HEK293T (cell line): Measurements from ENCODE around the gene MECP2.

Experiments
- CTCF ChIA-PET: fragments of 350-600 bp; formaldehyde crosslinking; extraction: SDS; loops from one replicate; lab custom pipeline; 2021; ENCODE audit warnings: antibody characterized with exemption, inconsistent platforms; lab: Yijun Ruan, JAX
- POLR2A ChIA-PET: fragments of 350-600 bp; formaldehyde crosslinking; extraction: SDS; loops from one replicate; lab custom pipeline; 2020; ENCODE audit warnings: antibody characterized with exemption, inconsistent platforms; lab: Yijun Ruan, JAX
- DNase-seq: peaks from one replicate; pipeline ENCODE4 v3.0.0; 2012; ENCODE audit warnings: mixed read lengths; ENCODE audit errors: extremely low spot score
- ARNT ChIP-seq: fragments of 450-650 bp; IDR thresholded peaks from 2 replicates; pipeline ENCODE4 v1.6.1; 2017; ENCODE audit warnings: mild to moderate bottlenecking
- BHLHE40 ChIP-seq: fragments of 450-650 bp; IDR thresholded peaks from 2 replicates; pipeline ENCODE4 v1.6.1; 2016; ENCODE audit warnings: mild to moderate bottlenecking, moderate library complexity, borderline replicate concordance
- CTBP1 ChIP-seq: fragments of 450-650 bp; IDR thresholded peaks from 2 replicates; pipeline ENCODE4 v1.6.1; 2016; ENCODE audit warnings: borderline replicate concordance
- ELF4 ChIP-seq: fragments of 450-650 bp; IDR thresholded peaks from 2 replicates; pipeline ENCODE4 v1.6.1; 2017; ENCODE audit warnings: antibody characterized with exemption
- FOXA1 ChIP-seq: fragments of 450-650 bp; IDR thresholded peaks from 2 replicates; pipeline ENCODE4 v1.6.1; 2016; ENCODE audit warnings: mild to moderate bottlenecking
- FOXK2 ChIP-seq: fragments of 450-650 bp; IDR thresholded peaks from 2 replicates; pipeline ENCODE4 v1.6.1; 2016; ENCODE audit warnings: mild to moderate bottlenecking
- FOXM1 ChIP-seq: fragments of 450-650 bp; IDR thresholded peaks from 2 replicates; pipeline ENCODE4 v1.6.1; 2017; ENCODE audit warnings: mild to moderate bottlenecking, borderline replicate concordance
- HDGF ChIP-seq: fragments of 450-650 bp; IDR thresholded peaks from 2 replicates; pipeline ENCODE4 v1.6.1; 2017; ENCODE audit warnings: antibody characterized with exemption, borderline replicate concordance
- L3MBTL2 ChIP-seq: fragments of 450-650 bp; conservative IDR thresholded peaks from 2 replicates; pipeline ENCODE4 v1.6.1; 2016; ENCODE audit warnings: mild to moderate bottlenecking
- LEF1 ChIP-seq: fragments of 450-650 bp; IDR thresholded peaks from 2 replicates; pipeline ENCODE4 v1.6.1; 2017; ENCODE audit warnings: mild to moderate bottlenecking, borderline replicate concordance
- NFRKB ChIP-seq: fragments of 450-650 bp; IDR thresholded peaks from 2 replicates; pipeline ENCODE4 v1.6.1; 2016; ENCODE audit warnings: mild to moderate bottlenecking, moderate library complexity
- SP1 ChIP-seq: fragments of 450-650 bp; IDR thresholded peaks from 2 replicates; pipeline ENCODE4 v1.6.1; 2017
- SUZ12 ChIP-seq: fragments of 450-650 bp; IDR thresholded peaks from 2 replicates; pipeline ENCODE4 v1.6.1; 2016; ENCODE audit warnings: mild to moderate bottlenecking
- TARDBP ChIP-seq: fragments of 450-650 bp; IDR thresholded peaks from 2 replicates; pipeline ENCODE4 v1.6.1; 2016
- ZNF384 ChIP-seq: fragments of 450-650 bp; IDR thresholded peaks from 2 replicates; pipeline ENCODE4 v1.6.1; 2016
- TF ChIP-seq, protein P1 (sequence below): fragments of 450-650 bp; IDR thresholded peaks from 2 replicates; pipeline ENCODE4 v1.6.1; 2016

Gene MECP2

DNA sequence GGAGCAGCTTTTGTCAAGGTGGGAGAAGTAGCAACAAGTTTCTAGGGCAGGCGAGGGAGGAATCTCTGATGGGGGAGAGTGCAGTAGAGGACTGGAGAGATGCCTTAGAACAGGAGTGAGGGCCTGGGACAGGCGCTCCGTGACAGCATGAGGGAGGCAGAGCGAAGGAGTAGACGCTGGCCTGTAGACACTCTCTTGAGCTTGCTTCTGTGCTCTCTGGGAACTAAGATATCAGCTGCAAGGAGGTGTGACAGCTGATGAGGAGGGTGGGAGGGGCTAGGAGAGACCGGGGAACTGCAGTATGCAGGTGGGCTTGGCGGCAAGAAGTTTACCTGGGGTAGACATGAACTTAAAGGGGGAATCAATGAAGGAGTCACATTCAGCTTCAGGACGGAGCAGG lies 35.7 kb downstream of the MECP2 start:
- ChIA-PET CTCF (interaction anchor here (0.9 kb wide), 1 partner anchor 12 kb away, joined by 3 read pairs; no protein-coding TSS in a partner anchor), POLR2A (no interaction called here)
- no peak for DNase-seq
- TF ChIP-seq ARNT (no peak), FOXK2 (no peak), ZNF384 (no peak), CTBP1 (no peak), SP1 (no peak)

DNA sequence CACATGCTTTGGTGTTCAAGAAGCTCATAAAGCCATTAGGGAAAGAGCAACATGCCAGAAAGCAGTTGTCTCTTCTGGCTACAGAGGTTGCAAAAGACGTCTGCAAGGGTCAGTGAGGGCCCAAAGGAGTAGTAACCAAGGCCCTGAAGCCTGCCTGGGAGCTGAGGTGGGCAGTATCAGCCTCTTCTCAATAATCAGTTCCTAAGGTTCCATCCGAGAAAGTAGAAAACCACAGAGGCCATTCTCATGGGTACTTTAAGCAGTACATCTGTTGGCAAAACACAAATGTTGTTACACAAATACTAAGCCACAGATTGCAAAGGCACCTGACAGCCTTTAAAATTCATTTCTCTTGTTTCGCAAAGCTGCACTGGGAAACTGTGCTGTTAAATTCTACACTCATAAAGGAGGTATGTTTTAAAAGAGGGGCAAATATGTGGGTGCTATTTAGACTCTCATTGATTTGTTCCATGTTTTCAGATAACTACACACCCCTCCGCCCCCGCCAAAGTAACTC lies 37.7 kb downstream of the MECP2 start:
- CTCF ChIA-PET = interaction anchor here (1.1 kb wide), 1 partner anchor 11 kb away, joined by 3 read pairs; no protein-coding TSS in a partner anchor
- POLR2A ChIA-PET = interaction anchor here (0.8 kb wide), 1 partner anchor 11 kb away, joined by 3 read pairs; no protein-coding TSS in a partner anchor
- no peak for DNase-seq
- TF ChIP-seq SUZ12 (no peak), L3MBTL2 (no peak), ARNT (no peak), BHLHE40 (no peak), NFRKB (no peak)

DNA sequence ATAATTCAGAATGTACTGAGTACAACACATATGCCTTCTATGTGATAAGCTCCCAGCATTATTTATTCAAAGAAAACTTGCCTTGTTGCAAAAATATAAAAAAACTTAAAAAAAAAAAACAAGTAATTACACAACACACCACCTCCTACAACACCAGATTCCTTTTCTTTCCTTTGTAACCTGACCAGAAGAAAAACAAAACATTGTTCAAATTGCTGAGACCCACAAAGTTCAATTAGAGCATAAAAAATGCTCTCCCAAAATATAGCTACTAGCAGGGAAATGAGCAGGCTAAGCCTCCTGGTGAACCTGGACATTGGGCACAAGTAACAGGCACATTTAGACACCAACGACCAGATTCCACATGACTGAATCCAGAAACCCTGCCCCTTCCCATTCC lies 38.3 kb downstream of the MECP2 start:
- ChIA-PET POLR2A (interaction anchor here (0.7 to 0.8 kb wide), 2 partner anchors 11 to 967 kb away, joined by 3 read pairs; partner anchors contain the start of gene FUNDC2), CTCF (interaction anchor here (1.1 kb wide), 1 partner anchor 10 kb away, joined by 3 read pairs; no protein-coding TSS in a partner anchor)

DNA sequence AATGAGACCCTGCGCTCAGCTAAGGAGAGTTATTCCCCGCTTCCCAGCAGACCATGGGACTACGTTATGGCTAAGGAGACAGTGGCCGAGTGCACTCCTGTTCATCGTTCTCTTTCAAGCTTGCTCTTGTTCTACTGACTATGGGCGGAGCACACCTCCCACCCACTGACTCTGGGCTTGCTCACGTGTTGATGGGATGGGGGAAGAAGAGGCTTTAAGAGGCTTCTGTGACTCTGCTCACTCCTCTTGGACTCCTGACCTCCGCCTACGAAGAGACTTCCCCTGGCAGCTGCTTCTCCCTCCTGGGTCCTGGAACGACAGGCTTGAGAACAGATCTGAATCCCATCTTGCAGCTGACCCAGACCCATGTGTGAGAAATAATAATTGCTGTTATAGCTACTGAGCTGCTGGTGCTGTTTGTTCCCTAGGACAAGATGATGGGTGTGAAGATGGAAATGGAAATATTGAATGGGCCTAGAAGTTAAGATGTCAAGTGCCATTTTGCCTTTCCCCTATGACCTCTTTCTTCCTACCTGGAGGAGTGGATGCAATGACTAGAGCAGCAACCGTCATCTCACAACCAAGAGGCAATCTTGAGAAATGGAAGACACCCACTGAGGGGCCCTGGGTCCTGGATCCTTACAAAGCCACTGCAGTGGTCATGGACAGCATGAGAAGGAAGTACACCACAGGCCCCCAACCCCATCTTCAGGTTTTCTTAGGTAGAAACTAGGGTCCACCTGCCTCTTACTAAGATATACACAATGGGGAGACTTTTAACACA lies 39.1 kb downstream of the MECP2 start:
- POLR2A ChIA-PET = interaction anchor here (0.7 kb wide), 1 partner anchor 968 kb away, joined by 3 read pairs; the partner anchor contains the start of gene FUNDC2
- no peak for DNase-seq
- TF ChIP-seq FOXA1 (no peak), CTBP1 (no peak)
- CTCF ChIA-PET = no interaction called here

More for the DNA sequence above, 38.3 kb downstream of the MECP2 start:
- no peak for DNase-seq
- no peak for TF ChIP-seq L3MBTL2
- no peak for TF ChIP-seq TARDBP
- no peak for TF ChIP-seq FOXK2
- no peak for TF ChIP-seq SP1
- TF ChIP-seq ARNT = no peak

DNA sequence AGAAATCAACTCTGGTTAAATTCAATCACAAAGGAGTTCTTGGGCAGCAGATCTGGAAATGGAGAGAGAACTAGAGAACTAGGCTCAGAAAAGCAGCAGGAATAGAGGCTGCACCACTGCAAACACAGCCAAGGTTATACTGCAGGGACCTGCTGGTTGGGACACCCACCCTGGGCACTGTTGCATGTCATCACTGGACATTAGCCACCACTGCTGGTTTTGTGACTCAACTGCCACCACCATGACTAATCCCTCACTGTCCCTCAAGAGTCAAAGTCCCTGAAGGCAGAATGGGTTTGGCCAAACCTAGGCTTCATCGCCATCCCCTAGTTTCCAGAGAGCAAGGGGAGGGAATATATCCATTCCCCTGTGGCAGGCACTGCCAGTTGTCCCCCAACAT lies 39.7 kb downstream of the MECP2 start:
- TF ChIP-seq HDGF (no peak), SP1 (no peak), SUZ12 (no peak), L3MBTL2 (no peak), FOXA1 (no peak), ARNT (no peak), ZNF384 (no peak), BHLHE40 (no peak), NFRKB (no peak), FOXK2 (no peak), FOXM1 (no peak), ELF4 (no peak), LEF1 (no peak), TARDBP (no peak), CTBP1 (no peak)
- TF ChIP-seq, protein P1, sequence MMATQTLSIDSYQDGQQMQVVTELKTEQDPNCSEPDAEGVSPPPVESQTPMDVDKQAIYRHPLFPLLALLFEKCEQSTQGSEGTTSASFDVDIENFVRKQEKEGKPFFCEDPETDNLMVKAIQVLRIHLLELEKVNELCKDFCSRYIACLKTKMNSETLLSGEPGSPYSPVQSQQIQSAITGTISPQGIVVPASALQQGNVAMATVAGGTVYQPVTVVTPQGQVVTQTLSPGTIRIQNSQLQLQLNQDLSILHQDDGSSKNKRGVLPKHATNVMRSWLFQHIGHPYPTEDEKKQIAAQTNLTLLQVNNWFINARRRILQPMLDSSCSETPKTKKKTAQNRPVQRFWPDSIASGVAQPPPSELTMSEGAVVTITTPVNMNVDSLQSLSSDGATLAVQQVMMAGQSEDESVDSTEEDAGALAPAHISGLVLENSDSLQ = no peak
- DNase-seq = no peak
- ChIA-PET CTCF (no interaction called here), POLR2A (no interaction called here)

DNA sequence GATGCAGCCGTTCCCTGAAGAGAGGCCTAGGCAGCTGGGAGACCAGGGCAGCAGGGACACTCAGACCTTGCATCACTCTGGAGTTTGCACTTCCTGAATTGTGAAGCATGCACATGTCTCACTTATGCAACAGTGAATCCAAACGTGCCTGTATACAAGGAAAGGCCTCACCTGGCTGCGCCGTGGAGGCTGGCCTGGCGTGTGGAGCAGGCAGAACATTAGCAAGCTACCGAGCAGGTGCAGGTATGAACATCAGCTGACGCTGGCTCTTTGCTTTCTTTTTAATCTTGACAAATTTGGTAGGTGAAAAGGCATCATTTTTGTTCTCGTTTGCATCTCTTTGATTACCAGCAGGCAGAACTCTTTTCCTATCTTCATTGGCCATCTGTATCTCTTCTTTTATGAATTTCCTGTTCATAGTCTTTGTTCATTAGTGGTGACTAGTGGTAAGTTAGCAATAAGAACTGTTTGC lies 40.7 kb downstream of the MECP2 start:
- no peak for DNase-seq
- CTCF ChIA-PET = no interaction called here
- POLR2A ChIA-PET = no interaction called here
- TF ChIP-seq ZNF384 (no peak), BHLHE40 (no peak), HDGF (no peak), LEF1 (no peak)
- TF ChIP-seq, protein P1 = no peak

DNA sequence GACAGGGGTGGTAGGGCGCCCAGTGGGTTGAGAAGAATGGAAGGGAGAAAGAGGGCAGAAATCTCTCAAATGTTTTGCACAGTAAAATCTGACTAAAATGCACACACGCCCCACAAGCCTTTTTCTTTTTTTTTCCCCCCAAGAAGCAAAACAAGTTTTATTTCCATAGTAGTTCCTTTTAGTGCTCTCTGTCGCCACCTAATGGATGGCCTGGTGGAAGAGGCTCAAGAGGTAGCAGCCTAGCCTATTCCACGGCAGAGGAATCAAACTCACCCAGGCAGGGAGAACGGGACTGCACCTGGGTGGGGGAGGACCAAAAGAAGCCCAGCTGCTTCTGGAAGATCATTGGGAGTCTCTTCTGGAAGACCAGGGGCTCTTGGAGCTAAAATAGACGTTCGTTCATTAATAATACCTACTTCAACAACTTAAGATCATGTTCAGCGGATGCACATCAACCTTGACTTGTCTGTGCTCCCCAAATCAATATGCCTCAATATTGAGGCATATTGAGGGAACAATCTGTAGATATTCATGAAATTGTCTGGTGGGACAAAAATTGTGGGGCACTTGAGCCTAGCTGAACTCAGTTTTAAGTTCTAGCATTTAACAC lies 46.2 kb downstream of the MECP2 start:
- DNase-seq = peak; percentile 73
- ChIA-PET CTCF (interaction anchor here (0.8 to 0.9 kb wide), 2 partner anchors 13 to 39 kb away, joined by 3 to 4 read pairs; no protein-coding TSS in a partner anchor), POLR2A (no interaction called here)
- TF ChIP-seq L3MBTL2 = no peak
- TF ChIP-seq ZNF384 = peak; percentile 47; the same call in 1 of the 2 replicates
